ENCODE results near the gene ZNRD2. TPM values are rescaled to one million over a fixed set of nuclear protein-coding genes. Genes with fewer than 3 reads are reported as not detected.

The ZNRD2 gene
- polyA plus RNA-seq, 1 experiment: 23.5 TPM

DNA sequence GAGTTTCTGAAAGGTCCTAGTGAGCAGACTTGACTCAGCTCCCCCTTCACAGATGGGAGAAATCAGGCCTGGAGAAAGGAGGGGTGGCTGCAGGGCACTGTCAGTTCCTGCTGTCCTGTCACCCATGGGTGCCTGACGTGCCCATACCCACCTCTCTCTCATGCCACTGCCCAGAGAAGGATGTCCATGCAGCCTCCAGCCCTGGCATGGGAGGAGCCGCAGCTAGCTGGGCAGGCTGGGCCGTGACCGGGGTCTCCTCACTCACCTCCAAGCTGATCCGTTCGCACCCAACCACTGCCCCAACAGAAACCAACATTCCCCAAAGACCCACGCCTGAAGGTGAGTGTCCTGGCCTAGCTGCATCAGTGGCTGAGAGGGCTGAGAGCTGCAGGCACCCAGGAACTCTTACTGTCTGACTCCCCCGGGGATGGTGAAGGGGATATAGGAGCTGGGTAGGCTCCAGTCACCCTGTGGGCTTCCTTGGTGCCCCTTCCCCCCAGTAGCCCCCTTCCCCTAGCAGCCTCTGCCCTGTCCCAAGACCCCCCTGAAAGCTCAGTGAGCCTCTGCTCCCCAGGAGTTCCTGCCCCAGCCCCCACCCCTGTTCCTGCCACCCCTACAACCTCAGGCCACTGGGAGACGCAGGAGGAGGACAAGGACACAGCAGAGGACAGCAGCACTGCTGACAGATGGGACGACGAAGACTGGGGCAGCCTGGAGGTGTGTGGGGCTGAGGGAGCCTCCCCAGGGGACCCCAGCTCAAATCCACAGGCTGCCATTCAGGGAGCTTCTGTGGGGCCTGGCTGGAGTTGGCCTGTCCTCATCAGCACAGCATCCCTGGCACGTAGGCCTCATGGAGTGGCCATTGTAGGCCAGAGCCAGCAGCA lies 33.6 kb upstream of the ZNRD2 start:
- no peak overlapping the region for H3K27ac ChIP-seq (ENCODE audit: low read depth, low read length)
- no peak for DNase-seq (ENCODE audit: low read depth, low spot score)
- no peak overlapping the region for H3K4me3 ChIP-seq (ENCODE audit: low read depth, low read length)
- H3K9me3 ChIP-seq (ENCODE audit: control insufficient read depth, insufficient read depth, low read length): peaks cover 5% of the 10 kb centered on the region; the same call in 1 of the 2 replicates
- no peaks in the 10 kb centered on the region for H3K27me3 ChIP-seq (ENCODE audit: control insufficient read depth, insufficient read depth, low read length)
- ChIA-PET POLR2A (interaction anchor here (0.6 to 1.0 kb wide), 5 partner anchors 12 to 82 kb away, joined by 3 to 7 read pairs (median 4); partner anchors contain the start of genes FAM89B, PCNX3 and SCYL1), CTCF (interaction anchor here (1.3 kb wide), 1 partner anchor 57 kb away, joined by 4 read pairs; no protein-coding TSS in a partner anchor)
- TF ChIP-seq CTCF (IDR thresholded peaks at IDR 0.05; ENCODE audit: low read depth, low read length): no peak

DNA sequence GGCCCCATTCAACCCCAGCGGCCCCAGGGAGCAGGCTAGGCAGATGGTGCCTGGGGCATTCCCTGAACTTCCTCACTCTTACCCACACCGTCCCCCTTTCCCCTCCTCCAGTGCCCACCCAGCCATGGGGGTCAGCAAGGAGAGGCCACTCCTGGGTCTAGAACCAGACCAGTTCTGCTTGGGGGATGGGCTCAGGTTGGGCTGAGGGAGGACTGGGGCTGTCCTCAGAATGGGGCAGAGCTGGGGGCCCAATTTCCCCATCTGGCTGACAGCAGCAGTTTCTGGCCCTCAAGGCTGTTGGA lies 33.0 kb upstream of the ZNRD2 start:
- Histone ChIP-seq H3K4me3 (ENCODE audit: low read depth, low read length) (no peak overlapping the region), H3K9me3 (ENCODE audit: control insufficient read depth, insufficient read depth, low read length) (peaks cover 5% of the 10 kb centered on the region; the same call in 1 of the 2 replicates), H3K27ac (ENCODE audit: low read depth, low read length) (no peak overlapping the region), H3K27me3 (ENCODE audit: control insufficient read depth, insufficient read depth, low read length) (no peaks in the 10 kb centered on the region)
- DNase-seq (ENCODE audit: low read depth, low spot score): no peak
- ChIA-PET POLR2A (interaction anchor here (0.6 to 1.0 kb wide), 4 partner anchors 12 to 82 kb away, joined by 3 to 7 read pairs (median 4); partner anchors contain the start of genes FAM89B, PCNX3 and SCYL1), CTCF (interaction anchor here (1.3 kb wide), 1 partner anchor 56 kb away, joined by 4 read pairs; no protein-coding TSS in a partner anchor)
- TF ChIP-seq CTCF (IDR thresholded peaks at IDR 0.05; ENCODE audit: low read depth, low read length): no peak

DNA sequence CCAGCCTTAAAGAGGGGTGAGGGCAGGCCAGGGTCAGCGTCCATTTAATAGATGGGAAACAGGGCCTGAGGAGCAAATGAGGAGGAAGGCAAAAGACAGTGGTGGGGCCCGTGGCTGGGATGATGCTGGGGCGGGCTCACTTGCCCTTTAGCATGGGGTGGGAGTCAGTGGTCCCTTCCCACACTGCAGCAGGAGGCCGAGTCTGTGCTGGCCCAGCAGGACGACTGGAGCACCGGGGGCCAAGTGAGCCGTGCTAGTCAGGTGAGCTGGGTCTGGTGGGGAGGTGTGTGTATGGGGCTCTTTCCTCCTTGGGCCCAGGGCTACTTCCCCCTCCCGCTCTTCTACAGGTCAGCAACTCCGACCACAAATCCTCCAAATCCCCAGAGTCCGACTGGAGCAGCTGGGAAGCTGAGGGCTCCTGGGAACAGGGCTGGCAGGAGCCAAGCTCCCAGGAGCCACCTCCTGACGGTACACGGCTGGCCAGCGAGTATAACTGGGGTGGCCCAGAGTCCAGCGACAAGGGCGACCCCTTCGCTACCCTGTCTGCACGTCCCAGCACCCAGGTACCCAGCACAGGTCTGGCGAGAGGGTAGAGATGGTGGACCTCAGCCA lies 32.6 kb upstream of the ZNRD2 start:
- CTCF ChIA-PET: no interaction called here
- H3K9me3 ChIP-seq (ENCODE audit: control insufficient read depth, insufficient read depth, low read length): peaks cover 5% of the 10 kb centered on the region; the same call in 1 of the 2 replicates
- no peaks in the 10 kb centered on the region for H3K27me3 ChIP-seq (ENCODE audit: control insufficient read depth, insufficient read depth, low read length)
- POLR2A ChIA-PET: interaction anchor here (1.0 kb wide), 1 partner anchor 35 kb away, joined by 7 read pairs; the partner anchor contains the start of gene FAM89B
- no peak overlapping the region for H3K27ac ChIP-seq (ENCODE audit: low read depth, low read length)
- H3K4me3 ChIP-seq (ENCODE audit: low read depth, low read length): no peak overlapping the region
- DNase-seq (ENCODE audit: low read depth, low spot score): no peak
- no peak for TF ChIP-seq CTCF (IDR thresholded peaks at IDR 0.05; ENCODE audit: low read depth, low read length)

DNA sequence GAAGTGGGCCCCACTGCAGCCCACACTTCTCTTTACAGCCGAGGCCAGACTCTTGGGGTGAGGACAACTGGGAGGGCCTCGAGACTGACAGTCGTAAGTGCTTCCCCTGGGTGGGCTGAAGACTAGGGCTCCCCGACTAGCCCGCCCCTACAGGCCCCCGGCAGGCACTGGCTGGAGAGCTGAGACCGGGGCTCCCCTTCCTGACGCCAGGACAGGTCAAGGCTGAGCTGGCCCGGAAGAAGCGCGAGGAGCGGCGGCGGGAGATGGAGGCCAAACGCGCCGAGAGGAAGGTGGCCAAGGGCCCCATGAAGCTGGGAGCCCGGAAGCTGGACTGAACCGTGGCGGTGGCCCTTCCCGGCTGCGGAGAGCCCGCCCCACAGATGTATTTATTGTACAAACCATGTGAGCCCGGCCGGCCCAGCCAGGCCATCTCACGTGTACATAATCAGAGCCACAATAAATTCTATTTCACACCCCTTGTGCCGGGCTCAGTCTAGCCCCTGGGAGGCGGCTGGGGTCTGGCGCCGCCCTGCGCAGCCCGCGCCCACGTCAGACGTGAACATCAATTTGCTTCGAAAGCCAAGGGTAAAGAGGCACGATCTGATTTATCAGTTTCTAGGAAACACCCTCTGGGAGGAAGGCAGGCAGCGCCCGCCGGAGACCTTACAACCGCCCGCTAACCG lies 31.9 kb upstream of the ZNRD2 start:
- TF ChIP-seq CTCF (IDR thresholded peaks at IDR 0.05; ENCODE audit: low read depth, low read length): no peak
- Histone ChIP-seq H3K27me3 (ENCODE audit: control insufficient read depth, insufficient read depth, low read length) (no peaks in the 10 kb centered on the region), H3K9me3 (ENCODE audit: control insufficient read depth, insufficient read depth, low read length) (peaks cover 5% of the 10 kb centered on the region; the same call in 1 of the 2 replicates), H3K27ac (ENCODE audit: low read depth, low read length) (no peak overlapping the region), H3K4me3 (ENCODE audit: low read depth, low read length) (no peak overlapping the region)
- no peak for DNase-seq (ENCODE audit: low read depth, low spot score)
- POLR2A ChIA-PET: no interaction called here
- CTCF ChIA-PET: no interaction called here

Data from AG04450 (cell line).